Activated CD4-positive, alpha-beta T cell treated with anti-CD3 and anti-CD28 coated beads, Interleukin-10, Interleukin-2, amounts not matched to agents 100 ng/mL and 50 ng/mL, durations not matched to agents 16 hours and 8 hours (primary cell): ENCODE data around the gene AKR7A3.
A peak's percentile ranks its signal among the peaks of the same experiment; 100 is the strongest.
"Not testable (repeated sequence)": the region's sequence is repeated elsewhere in the genome, so short reads cannot be mapped to it uniquely, and the experiment has no call there.

Experiments used
- DNase-seq: peaks from one replicate; pipeline ENCODE4 v3.0.0-alpha.2; 2020

Gene AKR7A3

GRCh38 chr1:19287436-19288185 is 959 bp downstream of the AKR7A3 start:
- DNase-seq, result no peak

- DNase-seq, result not testable (repeated sequence)
Measured at GRCh38 chr1:19285807-19286206, 2.8 kb downstream of the AKR7A3 start.

- DNase-seq, result not testable (repeated sequence)
Measured at GRCh38 chr1:19285366-19285765, 3.2 kb downstream of the AKR7A3 start.

GRCh38 chr1:19284881-19285280 is 3.7 kb downstream of the AKR7A3 start:
- DNase-seq, result no peak

- no peak for DNase-seq
Measured at GRCh38 chr1:19283891-19284290, 4.7 kb downstream of the AKR7A3 start.

GRCh38 chr1:19274636-19275035 is 13.9 kb downstream of the AKR7A3 start:
- DNase-seq, result no peak

GRCh38 chr1:19273844-19274531 is 14.6 kb downstream of the AKR7A3 start:
- DNase-seq, result not testable (repeated sequence)

- no peak for DNase-seq
Measured at GRCh38 chr1:19273106-19273843, 15.3 kb downstream of the AKR7A3 start.

GRCh38 chr1:19272064-19272463 is 16.5 kb downstream of the AKR7A3 start:
- DNase-seq, result no peak

GRCh38 chr1:19270343-19270730 is 18.2 kb downstream of the AKR7A3 start:
- DNase-seq, result not testable (repeated sequence)

GRCh38 chr1:19269427-19270342 is 18.9 kb downstream of the AKR7A3 start:
- DNase-seq, result not testable (repeated sequence)

- DNase-seq, result no peak
Measured at GRCh38 chr1:19268445-19268844, 20.1 kb downstream of the AKR7A3 start.

- no peak for DNase-seq
Measured at GRCh38 chr1:19262744-19263143, 25.8 kb downstream of the AKR7A3 start.

- DNase-seq, result no peak
Measured at GRCh38 chr1:19262047-19262446, 26.5 kb downstream of the AKR7A3 start.

GRCh38 chr1:19260211-19261138 is 28.1 kb downstream of the AKR7A3 start:
- no peak for DNase-seq

- DNase-seq, result no peak
Measured at GRCh38 chr1:19258353-19258752, 30.2 kb downstream of the AKR7A3 start.

- peak; percentile 27 for DNase-seq
Measured at GRCh38 chr1:19257178-19257914, 31.2 kb downstream of the AKR7A3 start.

GRCh38 chr1:19256301-19256700 is 32.3 kb downstream of the AKR7A3 start:
- DNase-seq, result not testable (repeated sequence)

- no peak for DNase-seq
Measured at GRCh38 chr1:19255288-19255687, 33.3 kb downstream of the AKR7A3 start.

GRCh38 chr1:19254416-19254815 is 34.2 kb downstream of the AKR7A3 start:
- no peak for DNase-seq
